IMR-90 (cell line): ENCODE measurements around the gene UGT1A3. TPM values are rescaled to one million over a fixed set of nuclear protein-coding genes. Genes with fewer than 3 reads are reported as not detected.

Source experiments
- ATAC-seq: fragments of 200-7000 bp; cut with Tn5 transposase; 2 replicates; pipeline ENCODE4 v1.9.1; 2020; ENCODE audit warnings: low read depth, mild to moderate bottlenecking, moderate library complexity
- BruUV-seq: library from RNA; stranded (reverse); fragments of 400-500 nt; replicated peaks from 2 replicates; lab custom pipeline; 2021; lab: Mats Ljungman, UMichigan
- CTCF ChIA-PET: fragments of 300-600 bp; formaldehyde crosslinking; extraction: SDS; loops from one replicate; lab custom pipeline; 2021; ENCODE audit warnings: antibody characterized with exemption; lab: Yijun Ruan, JAX
- POLR2A ChIA-PET: fragments of 300-600 bp; sonication (Branson Sonifier 250); formaldehyde crosslinking; loops from one replicate; lab custom pipeline; 2022; ENCODE audit warnings: antibody characterized with exemption; ENCODE audit not compliant: unreplicated experiment; lab: Charles Lee
- DNase-seq: peaks from one replicate; pipeline ENCODE4 v3.0.0; 2013
- H2AFZ ChIP-seq: replicated peaks from 2 replicates; pipeline ENCODE3; 2013; ENCODE audit warnings: low read length, mild to moderate bottlenecking; ENCODE audit not compliant: poor library complexity
- H2AK5ac ChIP-seq: 2 replicates; pipeline ENCODE4 v1.6.1; 2013; ENCODE audit warnings: low read depth, low read length, inconsistent platforms
- H2AK9ac ChIP-seq: replicated peaks from 2 replicates; pipeline ENCODE3; 2013; ENCODE audit warnings: mild to moderate bottlenecking, low read depth, low read length, moderate library complexity; ENCODE audit not compliant: poor library complexity
- H2BK120ac ChIP-seq: 2 replicates; pipeline ENCODE4 v1.6.1; 2013; ENCODE audit warnings: low read depth, low read length, inconsistent platforms
- H2BK15ac ChIP-seq: 3 replicates; pipeline ENCODE4 v1.6.1; 2013; ENCODE audit warnings: low read depth, low read length, inconsistent platforms
- H2BK20ac ChIP-seq: 2 replicates; pipeline ENCODE4 v1.6.1; 2013; ENCODE audit warnings: low read depth, mild to moderate bottlenecking, inconsistent platforms, low read length, moderate library complexity
- H2BK5ac ChIP-seq: 2 replicates; pipeline ENCODE4 v1.6.1; 2013; ENCODE audit warnings: mild to moderate bottlenecking, low read depth, low read length, inconsistent platforms; ENCODE audit not compliant: poor library complexity, severe bottlenecking
- H3K14ac ChIP-seq: replicated peaks from 2 replicates; pipeline ENCODE4 v1.6.1; 2013; ENCODE audit warnings: low read depth, low read length, inconsistent platforms
- H3K18ac ChIP-seq: 2 replicates; pipeline ENCODE4 v1.6.1; 2013; ENCODE audit warnings: low read depth, low read length, control low read depth
- H3K23ac ChIP-seq: 2 replicates; pipeline ENCODE4 v1.6.1; 2013; ENCODE audit warnings: low read depth, low read length, inconsistent platforms
- H3K27ac ChIP-seq: 2 replicates; pipeline ENCODE4 v1.5.1; 2013; ENCODE audit warnings: mild to moderate bottlenecking, control low read depth, low read length; ENCODE audit not compliant: insufficient read depth
- H3K27me3 ChIP-seq: 2 replicates; pipeline ENCODE4 v1.6.1; 2013; ENCODE audit warnings: low read length; ENCODE audit not compliant: control insufficient read depth, insufficient read depth
- H3K36me3 ChIP-seq: 2 replicates; pipeline ENCODE4 v1.6.1; 2013; ENCODE audit warnings: low read length, mixed read lengths; ENCODE audit not compliant: control insufficient read depth, insufficient read depth
- H3K4ac ChIP-seq: 2 replicates; pipeline ENCODE4 v1.6.1; 2013; ENCODE audit warnings: low read depth, low read length, inconsistent platforms
- H3K4me1 ChIP-seq: 2 replicates; pipeline ENCODE4 v1.6.1; 2013; ENCODE audit warnings: low read length, mixed read lengths; ENCODE audit not compliant: control insufficient read depth, insufficient read depth
- H3K4me2 ChIP-seq: 2 replicates; pipeline ENCODE4 v1.6.1; 2013; ENCODE audit warnings: low read depth, mild to moderate bottlenecking, control low read depth, low read length, moderate library complexity
- H3K4me3 ChIP-seq: 2 replicates; pipeline ENCODE4 v1.5.1; 2013; ENCODE audit warnings: low read depth, mild to moderate bottlenecking, control low read depth, low read length, moderate library complexity; ENCODE audit not compliant: insufficient read depth
- H3K56ac ChIP-seq: 2 replicates; pipeline ENCODE4 v1.6.1; 2013; ENCODE audit warnings: low read length, inconsistent platforms; ENCODE audit not compliant: insufficient read depth; ENCODE audit errors: extremely low read depth
- H3K79me1 ChIP-seq, 2 experiments: 2 replicates each; pipeline ENCODE4 v1.6.1; 2013; ENCODE audit warnings: low read length in 2 of 2, inconsistent platforms in 1 of 2, low read depth in 1 of 2
- H3K9ac ChIP-seq: 2 replicates; pipeline ENCODE4 v1.6.1; 2013; ENCODE audit warnings: low read depth, low read length, control low read depth
- H3K9me1 ChIP-seq: 2 replicates; pipeline ENCODE4 v1.6.1; 2013; ENCODE audit warnings: low read length, inconsistent platforms; ENCODE audit not compliant: insufficient read depth
- H3K9me3 ChIP-seq: 2 replicates; pipeline ENCODE4 v1.6.1; 2013; ENCODE audit warnings: low read length; ENCODE audit not compliant: control insufficient read depth, insufficient read depth
- H4K20me1 ChIP-seq: 2 replicates; pipeline ENCODE4 v1.6.1; 2013; ENCODE audit warnings: low read length, inconsistent platforms; ENCODE audit not compliant: insufficient read depth
- H4K5ac ChIP-seq: 2 replicates; pipeline ENCODE4 v1.6.1; 2013; ENCODE audit warnings: mild to moderate bottlenecking, low read depth, low read length, control low read depth
- H4K8ac ChIP-seq, 2 experiments: 2 replicates each; pipeline ENCODE4 v1.6.1; 2013; ENCODE audit warnings: low read depth in 2 of 2, low read length in 2 of 2, control low read depth in 1 of 2, inconsistent platforms in 1 of 2
- H4K91ac ChIP-seq: 2 replicates; pipeline ENCODE4 v1.6.1; 2013; ENCODE audit warnings: low read depth, low read length, inconsistent platforms; ENCODE audit not compliant: insufficient read depth
- CEBPB ChIP-seq: IDR thresholded peaks from 2 replicates; pipeline ENCODE4 v1.6.1; 2012; ENCODE audit warnings: low read depth, low read length, improper control_type of control experiment
- CTCF ChIP-seq: conservative IDR thresholded peaks from 2 replicates; pipeline ENCODE4 v1.5.1; 2012; ENCODE audit warnings: mild to moderate bottlenecking, low read depth, low read length, improper control_type of control experiment
- FOS ChIP-seq: fragments of 150-350 bp; IDR thresholded peaks from 2 replicates; pipeline ENCODE4 v1.6.1; 2016; ENCODE audit warnings: low read depth, low read length
- MAZ ChIP-seq: IDR thresholded peaks from 2 replicates; pipeline ENCODE4 v1.6.1; 2012; ENCODE audit warnings: low read depth, mild to moderate bottlenecking, low read length, improper control_type of control experiment, moderate library complexity, borderline replicate concordance
- MXI1 ChIP-seq: IDR thresholded peaks from 2 replicates; pipeline ENCODE4 v1.6.1; 2012; ENCODE audit warnings: low read depth, mild to moderate bottlenecking, low read length, moderate library complexity, borderline replicate concordance
- NFE2L2 ChIP-seq: fragments of 150-350 bp; IDR thresholded peaks from 2 replicates; pipeline ENCODE4 v1.6.1; 2016; ENCODE audit warnings: low read depth, mild to moderate bottlenecking, low read length
- USF2 ChIP-seq: fragments of 150-350 bp; IDR thresholded peaks from 2 replicates; pipeline ENCODE4 v1.6.1; 2017; ENCODE audit warnings: mild to moderate bottlenecking, antibody characterized with exemption, low read length, low read depth
- WGBS, 2 experiments: methylation state at CpG; one replicate each; pipeline versions ENCODE4 v1.1.5 to v1.1.7; 2013; ENCODE audit warnings: missing lambda C conversion rate in 2 of 2; ENCODE audit not compliant: insufficient read length in 1 of 2; ENCODE audit errors: extremely low coverage in 2 of 2; 5-methylcytosine and 5-hydroxymethylcytosine counted together
- dilution Hi-C: fragments of 300-500 bp; cut with HindIII; formaldehyde crosslinking; loops from one replicate; pipeline ENCODE4 v1.14.3; 2018; ENCODE audit warnings: low sequenced_read_pairs; ENCODE audit not compliant: unreplicated experiment
- in situ Hi-C: fragments of 300-500 bp; cut with MboI; formaldehyde crosslinking; loops from 3 replicates; pipeline ENCODE4 v1.14.3; 2019; ENCODE audit warnings: low sequenced_read_pairs, inconsistent platforms, mixed read lengths
- intact Hi-C: fragments of 100-400 bp; cut with micrococcal nuclease; formaldehyde crosslinking; loops from 2 replicates; pipeline ENCODE4 v1.10.0; 2022
- polyA plus RNA-seq, 3 experiments: library from polyadenylated mRNA; depleted of rRNA; stranded (reverse); fragments of >200 nt; gene quantifications; 2 replicates each; pipeline ENCODE4 v1.2.3, GENCODE V29; 2012; ENCODE audit warnings: low replicate concordance in 1 of 3
- total RNA-seq: library from RNA; depleted of rRNA; stranded (reverse); fragments of >200 nt; gene quantifications from 2 replicates; pipeline ENCODE4 v1.2.3, GENCODE V29; 2012

The UGT1A3 gene
- total and polyA plus RNA-seq, 2 of the 4 experiments (the other 2 are of a cell fraction): not detected

GRCh38 chr2:233708942-233709341 is 19.9 kb upstream of the UGT1A3 start:
- dilution Hi-C loops: no loop called here
- POLR2A ChIA-PET: no interaction called here
- H3K4me3 ChIP-seq: no peak overlapping the region

More at GRCh38 chr2:233708942-233709341, 19.9 kb upstream of the UGT1A3 start:
- no peak overlapping the region for H3K4ac ChIP-seq
- H3K56ac ChIP-seq: no peak overlapping the region
- H4K5ac ChIP-seq: no peak overlapping the region
- H2AFZ ChIP-seq: no peak overlapping the region
- no peak overlapping the region for H2BK120ac ChIP-seq
- no peak overlapping the region for H4K91ac ChIP-seq
- no TSS peak for BruUV-seq
- no peak overlapping the region for H3K23ac ChIP-seq
- H2BK20ac ChIP-seq: no peak overlapping the region
- H2AK9ac ChIP-seq: no peak overlapping the region
- H4K20me1 ChIP-seq: no peaks in the 10 kb centered on the region
- TF ChIP-seq CTCF: no peak
- no peak for TF ChIP-seq MAZ
- no peak for TF ChIP-seq FOS
- no peak for TF ChIP-seq NFE2L2
- no peak for TF ChIP-seq MXI1
- TF ChIP-seq CEBPB: no peak
- TF ChIP-seq USF2: peak; percentile 49
- no peak overlapping the region for H3K14ac ChIP-seq
- H3K4me1 ChIP-seq: peaks cover 9% of the 10 kb centered on the region
- no peak overlapping the region for H2BK5ac ChIP-seq
- no peak overlapping the region for H3K27ac ChIP-seq
- ATAC-seq (no peak), DNase-seq (no peak)
- no peaks in the 10 kb centered on the region for H3K36me3 ChIP-seq
- 71% methylated on average over 1 of the region's 5 CpGs; no CpG with 5 or more reads in 1 of the 2 experiments for whole genome bisulfite sequencing, 2 experiments
- H3K9me1 ChIP-seq: no peaks in the 10 kb centered on the region
- H3K9me3 ChIP-seq: no peaks in the 10 kb centered on the region
- CTCF ChIA-PET: interaction anchor here (0.6 kb wide), 1 partner anchor 27 kb away, joined by 3 read pairs; the partner anchor contains the start of gene UGT1A7
- H2BK15ac ChIP-seq: no peak overlapping the region
- no peaks in the 10 kb centered on the region for H3K79me1 ChIP-seq
- H3K27me3 ChIP-seq: no peaks in the 10 kb centered on the region
- no peak overlapping the region for H3K4me2 ChIP-seq
- H4K8ac ChIP-seq: no peak overlapping the region
- in situ Hi-C loops (no loop called here), intact Hi-C loops (no loop called here)
- no peak overlapping the region for H3K9ac ChIP-seq
- H2AK5ac ChIP-seq: no peak overlapping the region
- 0 out of 2 replicates have a peak overlapping the region, but pooled peaks have one; percentile 9 for H3K18ac ChIP-seq
